Pulmonary artery endothelial cell (primary cell): ENCODE measurements around the gene HOXD4. TPM values are rescaled to one million over a fixed set of nuclear protein-coding genes. Genes with fewer than 3 reads are reported as not detected.

Experiments used
- DNase-seq: peaks from one replicate; pipeline ENCODE4 v3.0.0-alpha.2; 2011; ENCODE audit warnings: low read depth, low spot score
- total RNA-seq: library from RNA; depleted of rRNA; stranded (reverse); fragments of >200 nt; gene quantifications from 2 replicates; pipeline ENCODE4 v1.2.3, GENCODE V29; 2014

The HOXD4 gene
- total RNA-seq, 1 donor from 2014 or later, result not detected

GRCh38 chr2:176126929-176127773 lies 24.2 kb upstream of the HOXD4 start:
- no peak for DNase-seq

- DNase-seq, result no peak
Measured at GRCh38 chr2:176127774-176128072, 23.6 kb upstream of the HOXD4 start.

GRCh38 chr2:176128172-176128981 lies 23.0 kb upstream of the HOXD4 start:
- no peak for DNase-seq

GRCh38 chr2:176128982-176129796 lies 22.2 kb upstream of the HOXD4 start, which contains the start of gene HOXD8:
TSS of gene HOXD8 (plus strand) at chr2:176129705. CDS start at chr2:176130367, 662 bp downstream.
- no peak for DNase-seq

GRCh38 chr2:176129813-176130146 lies 21.6 kb upstream of the HOXD4 start:
- no peak for DNase-seq

GRCh38 chr2:176130147-176130956 lies 21.0 kb upstream of the HOXD4 start:
- DNase-seq, result no peak

- no peak for DNase-seq
Measured at GRCh38 chr2:176130957-176131847, 20.1 kb upstream of the HOXD4 start.

- DNase-seq, result no peak
Measured at GRCh38 chr2:176131848-176132158, 19.5 kb upstream of the HOXD4 start.

- DNase-seq, result no peak
Measured at GRCh38 chr2:176132205-176133171, 18.9 kb upstream of the HOXD4 start.

GRCh38 chr2:176133389-176133788 lies 18.0 kb upstream of the HOXD4 start:
- no peak for DNase-seq

- no peak for DNase-seq
Measured at GRCh38 chr2:176134035-176134434, 17.3 kb upstream of the HOXD4 start.

GRCh38 chr2:176135035-176135440 lies 16.3 kb upstream of the HOXD4 start:
- no peak for DNase-seq

GRCh38 chr2:176136374-176137251 lies 14.7 kb upstream of the HOXD4 start:
- no peak for DNase-seq

- no peak for DNase-seq
Measured at GRCh38 chr2:176137252-176137580, 14.1 kb upstream of the HOXD4 start.

- DNase-seq, result no peak
Measured at GRCh38 chr2:176137906-176138305, 13.4 kb upstream of the HOXD4 start.

GRCh38 chr2:176138526-176138922 lies 12.8 kb upstream of the HOXD4 start:
- no peak for DNase-seq

GRCh38 chr2:176138923-176139660 lies 12.3 kb upstream of the HOXD4 start:
- DNase-seq, result no peak
